Right lobe of liver (tissue), 6 donors: ENCODE data around the gene FCHSD1. TPM values are rescaled to one million over a fixed set of nuclear protein-coding genes. Genes with fewer than 3 reads are reported as not detected.

Source experiments
- ATAC-seq, 4 donors: fragments of 200-7000 bp; cut with Tn5 transposase; one replicate each; pipeline ENCODE4 v1.9.1; 2020; ENCODE audit warnings: mild to moderate bottlenecking in 4 of 4, moderate library complexity in 4 of 4
- DNase-seq, 3 donors: peaks; one replicate each; pipeline ENCODE4 v3.0.0-alpha.2; 2020
- H3K27ac ChIP-seq, 3 donors: fragments of 200-600 bp; one replicate each; pipeline ENCODE4 v1.8.0; 2022
- H3K27me3 ChIP-seq, 2 donors: fragments of 200-600 bp; one replicate each; pipeline ENCODE4 v1.8.0; 2022
- H3K36me3 ChIP-seq, 4 donors: fragments of 200-600 bp; sonication (generic) in 1 of 4; one replicate each; pipeline versions ENCODE4 v1.5.1 to v1.8.0; 2017 to 2022; ENCODE audit warnings: control low read depth in 1 of 4
- H3K4me1 ChIP-seq, 4 donors: fragments of 200-600 bp; sonication (generic) in 1 of 4; one replicate each; pipeline versions ENCODE4 v1.5.1 to v1.8.0; 2017 to 2022; ENCODE audit warnings: control low read depth in 1 of 4
- H3K4me3 ChIP-seq, 3 donors: fragments of 200-600 bp; one replicate each; pipeline ENCODE4 v1.8.0; 2022
- H3K9me3 ChIP-seq, 4 donors: fragments of 200-600 bp; sonication (generic) in 1 of 4; one replicate each; pipeline versions ENCODE4 v1.5.1 to v1.8.0; 2017 to 2022; ENCODE audit warnings: control low read depth in 1 of 4
- POLR2A ChIP-seq: fragments of 450-650 bp; IDR thresholded peaks from one replicate; pipeline ENCODE4 v1.6.1; 2017; ENCODE audit warnings: antibody characterized with exemption, mild to moderate bottlenecking
- WGBS: methylation state at CpG from one replicate; pipeline ENCODE4 v1.1.6; 2018; ENCODE audit warnings: low coverage, low lambda C conversion rate; ENCODE audit not compliant: insufficient coverage; ENCODE audit errors: missing lambda C conversion rate; 5-methylcytosine and 5-hydroxymethylcytosine counted together
- intact Hi-C, 2 donors: fragments of 100-400 bp; cut with DNase I; formaldehyde crosslinking; loops; one replicate each; pipeline versions ENCODE4 v1.11.2 to v1.14.1; 2022
- total RNA-seq, 6 experiments: library from RNA; depleted of rRNA in 2 of 6; stranded (reverse); fragments of >200 nt in 2 of 6; fragmentation: NEBNext Ultra II Directional in 3 of 6; extraction: Animal tissue kit (Norgen Biotek cat#: 25700) in 3 of 6; gene quantifications; one replicate each; pipeline versions ENCODE4 v1.1.0 to v1.2.4, GENCODE V29; 2016 to 2023
- TF ChIP-seq, protein P1 (sequence below), 4 donors: fragments of 200-600 bp in 3 of 4; fragments of 450-650 bp in 1 of 4; IDR thresholded peaks; one replicate each; pipeline versions ENCODE4 v1.5.1 to v1.8.0; 2016 to 2022; ENCODE audit warnings: antibody characterized with exemption in 4 of 4, mild to moderate bottlenecking in 2 of 4
- donor health status: DM: no; HTN: yes; CAD: no.
- donor health status: DM: no; HTN: no; CAD: no.
- donor health status: DM: no; HTN: no; CAD: no.
- donor health status: DM: no; HTN: yes; CAD: no.
- donor health status: DM: no; HTN: yes; CAD: no.

The FCHSD1 gene
- total RNA-seq, 6 experiments from 2014 or later, result 0.77 to 6.4 (median 3.3) TPM

DNA sequence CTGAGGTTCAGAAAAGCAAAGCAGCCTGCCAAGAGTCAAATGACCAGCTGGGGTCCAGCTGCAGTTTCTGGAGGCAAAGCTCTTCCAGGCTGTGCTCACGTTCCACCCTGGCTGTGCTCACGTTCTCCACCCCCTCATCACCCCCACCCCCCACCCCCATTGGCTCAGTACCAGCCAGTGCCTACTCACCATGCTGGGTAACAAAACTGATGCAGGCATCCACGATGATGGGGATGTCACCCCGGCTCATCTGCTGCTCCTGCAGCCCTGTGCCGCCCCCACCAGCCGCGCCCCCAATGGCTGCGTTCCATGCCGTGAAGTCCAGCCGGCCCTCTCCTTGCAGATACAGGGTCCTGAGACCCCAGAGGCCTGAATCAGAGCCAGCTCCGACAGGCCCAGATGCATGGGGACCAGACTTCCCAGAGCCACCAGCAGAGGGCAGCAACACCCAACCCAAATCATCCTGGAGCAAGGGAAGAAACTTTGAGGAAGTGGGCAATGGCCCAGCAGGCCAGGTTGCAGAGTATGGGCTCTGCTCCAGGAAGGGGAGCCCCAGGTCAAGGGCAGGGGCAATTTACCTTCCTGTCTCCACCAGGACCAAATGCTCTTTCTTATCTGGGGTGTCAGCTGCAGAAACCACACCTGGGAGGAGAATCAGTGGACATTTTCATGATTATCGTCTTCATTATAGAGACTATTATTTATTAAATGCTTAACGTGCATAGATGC, 13.7 kb upstream of the FCHSD1 start:
- WGBS, result 11% methylated on average over 4 of the region's 13 CpGs
- peak; percentile 85 to 92 (median 89) for ATAC-seq
- intact Hi-C loops, result no loop called here

DNA sequence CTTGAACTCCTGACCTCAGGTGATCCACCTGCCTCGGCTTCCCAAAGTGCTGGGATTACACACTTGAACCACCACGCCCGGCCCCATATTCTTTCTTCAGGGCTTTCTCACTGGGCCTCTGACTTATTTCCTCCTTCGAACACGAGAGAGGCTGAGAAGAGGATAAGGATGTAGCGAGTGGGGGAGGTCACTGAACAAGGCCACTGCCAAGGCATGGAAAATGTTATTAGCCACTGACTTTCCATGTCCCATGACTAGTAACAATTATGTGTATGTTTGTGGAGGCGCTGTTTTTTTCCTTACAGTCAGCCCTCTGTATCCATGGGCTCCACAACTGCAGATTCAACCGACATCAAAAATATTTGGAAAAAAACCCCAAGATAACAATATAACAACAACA, 12.3 kb upstream of the FCHSD1 start:
- Histone ChIP-seq H3K4me3 (no peak overlapping the region), H3K27me3 (no peaks in the 10 kb centered on the region), H3K27ac (no peak overlapping the region), H3K36me3 (no peaks in the 10 kb centered on the region), H3K4me1 (peaks cover 0 to 9% (median 0%) of the 10 kb centered on the region in 4 donors), H3K9me3 (no peaks in the 10 kb centered on the region)
- DNase-seq (no peak), ATAC-seq (no peak)
- TF ChIP-seq, protein P1, sequence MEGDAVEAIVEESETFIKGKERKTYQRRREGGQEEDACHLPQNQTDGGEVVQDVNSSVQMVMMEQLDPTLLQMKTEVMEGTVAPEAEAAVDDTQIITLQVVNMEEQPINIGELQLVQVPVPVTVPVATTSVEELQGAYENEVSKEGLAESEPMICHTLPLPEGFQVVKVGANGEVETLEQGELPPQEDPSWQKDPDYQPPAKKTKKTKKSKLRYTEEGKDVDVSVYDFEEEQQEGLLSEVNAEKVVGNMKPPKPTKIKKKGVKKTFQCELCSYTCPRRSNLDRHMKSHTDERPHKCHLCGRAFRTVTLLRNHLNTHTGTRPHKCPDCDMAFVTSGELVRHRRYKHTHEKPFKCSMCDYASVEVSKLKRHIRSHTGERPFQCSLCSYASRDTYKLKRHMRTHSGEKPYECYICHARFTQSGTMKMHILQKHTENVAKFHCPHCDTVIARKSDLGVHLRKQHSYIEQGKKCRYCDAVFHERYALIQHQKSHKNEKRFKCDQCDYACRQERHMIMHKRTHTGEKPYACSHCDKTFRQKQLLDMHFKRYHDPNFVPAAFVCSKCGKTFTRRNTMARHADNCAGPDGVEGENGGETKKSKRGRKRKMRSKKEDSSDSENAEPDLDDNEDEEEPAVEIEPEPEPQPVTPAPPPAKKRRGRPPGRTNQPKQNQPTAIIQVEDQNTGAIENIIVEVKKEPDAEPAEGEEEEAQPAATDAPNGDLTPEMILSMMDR (IDR thresholded peaks at IDR 0.05), result no peak
- TF ChIP-seq POLR2A, result no peak
- WGBS, result 65% methylated on average over 5 of the region's 8 CpGs
- intact Hi-C loops, result no loop called here

More for the DNA sequence above, 13.7 kb upstream of the FCHSD1 start:
- H3K4me3 ChIP-seq, result no peak overlapping the region
- peaks cover 0 to 19% (median 4%) of the 10 kb centered on the region in 4 donors for H3K4me1 ChIP-seq
- H3K27ac ChIP-seq, result no peak overlapping the region
- H3K27me3 ChIP-seq, result no peaks in the 10 kb centered on the region
- no peaks in the 10 kb centered on the region for H3K36me3 ChIP-seq
- TF ChIP-seq, protein P1 (IDR thresholded peaks at IDR 0.05), result peak; percentile 76 to 93 (median 91)
- no peak for TF ChIP-seq POLR2A
- DNase-seq, result peak; percentile 81 to 83 (median 82)
- H3K9me3 ChIP-seq, result no peaks in the 10 kb centered on the region

DNA sequence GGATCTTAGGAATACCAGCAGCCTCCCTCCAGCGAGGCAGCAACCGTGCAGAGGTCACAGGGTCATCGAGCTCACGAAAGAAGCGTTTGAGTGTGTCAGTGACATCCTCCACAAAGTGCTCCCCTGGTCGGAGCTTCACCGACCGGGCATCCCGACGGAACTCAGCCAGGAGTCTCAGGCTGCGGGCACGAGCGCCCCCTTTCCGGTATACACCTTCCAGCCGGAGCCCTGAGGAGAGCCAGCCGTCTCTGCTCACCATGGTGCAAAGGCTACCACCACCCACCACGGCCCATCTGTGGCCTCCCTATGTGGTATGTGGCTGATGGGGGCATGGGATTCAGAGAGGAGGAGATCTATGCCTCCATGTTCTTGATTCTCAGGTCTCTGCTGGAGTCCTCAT, 10.8 kb upstream of the FCHSD1 start:
- no peak for ATAC-seq

DNA sequence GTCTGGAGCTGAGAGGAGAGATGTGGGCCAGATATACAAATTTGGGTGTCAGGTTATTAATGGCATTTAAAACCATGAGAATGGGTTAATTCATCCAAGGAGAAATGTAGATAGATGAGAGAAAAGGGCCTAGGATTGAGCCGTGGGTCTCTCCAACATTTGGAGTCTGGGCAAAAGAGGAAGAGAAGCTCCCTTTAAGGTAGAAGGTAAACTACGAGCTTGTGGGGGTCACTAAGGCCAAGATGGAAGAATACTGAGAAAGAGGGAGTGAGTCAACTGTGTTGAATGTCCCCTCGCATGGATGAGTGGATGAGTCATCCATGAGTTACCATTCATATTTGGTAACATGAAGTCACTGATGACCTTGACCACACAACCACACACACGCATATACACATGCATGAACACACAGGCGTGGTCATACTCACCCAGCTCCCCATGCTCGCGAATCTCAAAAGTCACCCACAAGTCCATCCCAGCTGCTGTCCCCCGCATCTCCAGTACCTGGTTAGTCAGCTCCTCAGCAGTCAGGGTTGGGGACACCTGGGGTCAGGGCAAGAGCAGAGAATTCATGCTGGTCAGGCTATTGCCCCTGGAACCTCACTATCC, 6.8 kb upstream of the FCHSD1 start:
- Histone ChIP-seq H3K27me3 (no peaks in the 10 kb centered on the region), H3K9me3 (no peaks in the 10 kb centered on the region), H3K36me3 (no peaks in the 10 kb centered on the region), H3K27ac (no peak overlapping the region), H3K4me3 (no peak overlapping the region), H3K4me1 (no peaks in the 10 kb centered on the region)
- ATAC-seq (peak in 1 of 4 donors; percentile 18), DNase-seq (no peak)
- intact Hi-C loops, result no loop called here
- TF ChIP-seq, protein P1 (IDR thresholded peaks at IDR 0.05), result no peak
- TF ChIP-seq POLR2A, result no peak
- WGBS, result 66% methylated on average over 3 of the region's 8 CpGs

More for the DNA sequence above, 10.8 kb upstream of the FCHSD1 start:
- Histone ChIP-seq H3K27me3 (no peaks in the 10 kb centered on the region), H3K9me3 (no peaks in the 10 kb centered on the region), H3K4me3 (no peak overlapping the region), H3K4me1 (peaks cover 0 to 5% (median 0%) of the 10 kb centered on the region in 4 donors), H3K27ac (no peak overlapping the region), H3K36me3 (no peaks in the 10 kb centered on the region)
- no peak for TF ChIP-seq POLR2A
- TF ChIP-seq, protein P1 (IDR thresholded peaks at IDR 0.05), result no peak
- DNase-seq, result no peak
- 41% methylated on average over 2 of the region's 17 CpGs for WGBS
- intact Hi-C loops, result no loop called here
